ENCODE results near the gene YAP1.

YAP1 gene

GRCh38 chr11:102192349-102193066, 82.3 kb downstream of the YAP1 start:
- TF ChIP-seq TSHZ2 (CRISPR knock-in tag; IDR thresholded peaks at IDR 0.05) (no peak), BACH2 (CRISPR knock-in tag; IDR thresholded peaks at IDR 0.05; ENCODE audit: borderline replicate concordance) (no peak), RARB (CRISPR knock-in tag; IDR thresholded peaks at IDR 0.05) (no peak), ISL1 (CRISPR knock-in tag; IDR thresholded peaks at IDR 0.05) (no peak), ZNF70 (CRISPR knock-in tag; IDR thresholded peaks at IDR 0.05) (no peak), TOX (CRISPR knock-in tag; IDR thresholded peaks at IDR 0.05; ENCODE audit: borderline replicate concordance) (no peak), OSR1 (CRISPR knock-in tag; IDR thresholded peaks at IDR 0.05) (no peak), ZFP3 (CRISPR knock-in tag; IDR thresholded peaks at IDR 0.05) (no peak), GLIS3 (CRISPR knock-in tag; IDR thresholded peaks at IDR 0.05) (no peak), ZNF8 (CRISPR knock-in tag; IDR thresholded peaks at IDR 0.05) (no peak), ESRRG (CRISPR knock-in tag; IDR thresholded peaks at IDR 0.05) (no peak), PPARA (CRISPR knock-in tag; IDR thresholded peaks at IDR 0.05; ENCODE audit: borderline replicate concordance) (no peak), CSDC2 (CRISPR knock-in tag; IDR thresholded peaks at IDR 0.05) (no peak), ZC3H10 (CRISPR knock-in tag; IDR thresholded peaks at IDR 0.05) (no peak), ARNTL (CRISPR knock-in tag; IDR thresholded peaks at IDR 0.05; ENCODE audit: borderline replicate concordance, low read depth) (no peak)
- TF ChIP-seq, protein P1, sequence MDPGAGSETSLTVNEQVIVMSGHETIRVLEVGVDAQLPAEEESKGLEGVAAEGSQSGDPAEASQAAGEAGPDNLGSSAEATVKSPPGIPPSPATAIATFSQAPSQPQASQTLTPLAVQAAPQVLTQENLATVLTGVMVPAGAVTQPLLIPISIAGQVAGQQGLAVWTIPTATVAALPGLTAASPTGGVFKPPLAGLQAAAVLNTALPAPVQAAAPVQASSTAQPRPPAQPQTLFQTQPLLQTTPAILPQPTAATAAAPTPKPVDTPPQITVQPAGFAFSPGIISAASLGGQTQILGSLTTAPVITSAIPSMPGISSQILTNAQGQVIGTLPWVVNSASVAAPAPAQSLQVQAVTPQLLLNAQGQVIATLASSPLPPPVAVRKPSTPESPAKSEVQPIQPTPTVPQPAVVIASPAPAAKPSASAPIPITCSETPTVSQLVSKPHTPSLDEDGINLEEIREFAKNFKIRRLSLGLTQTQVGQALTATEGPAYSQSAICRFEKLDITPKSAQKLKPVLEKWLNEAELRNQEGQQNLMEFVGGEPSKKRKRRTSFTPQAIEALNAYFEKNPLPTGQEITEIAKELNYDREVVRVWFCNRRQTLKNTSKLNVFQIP (CRISPR knock-in tag; IDR thresholded peaks at IDR 0.05; ENCODE audit: borderline replicate concordance, low read depth), result no peak
- TF ChIP-seq, protein P2, sequence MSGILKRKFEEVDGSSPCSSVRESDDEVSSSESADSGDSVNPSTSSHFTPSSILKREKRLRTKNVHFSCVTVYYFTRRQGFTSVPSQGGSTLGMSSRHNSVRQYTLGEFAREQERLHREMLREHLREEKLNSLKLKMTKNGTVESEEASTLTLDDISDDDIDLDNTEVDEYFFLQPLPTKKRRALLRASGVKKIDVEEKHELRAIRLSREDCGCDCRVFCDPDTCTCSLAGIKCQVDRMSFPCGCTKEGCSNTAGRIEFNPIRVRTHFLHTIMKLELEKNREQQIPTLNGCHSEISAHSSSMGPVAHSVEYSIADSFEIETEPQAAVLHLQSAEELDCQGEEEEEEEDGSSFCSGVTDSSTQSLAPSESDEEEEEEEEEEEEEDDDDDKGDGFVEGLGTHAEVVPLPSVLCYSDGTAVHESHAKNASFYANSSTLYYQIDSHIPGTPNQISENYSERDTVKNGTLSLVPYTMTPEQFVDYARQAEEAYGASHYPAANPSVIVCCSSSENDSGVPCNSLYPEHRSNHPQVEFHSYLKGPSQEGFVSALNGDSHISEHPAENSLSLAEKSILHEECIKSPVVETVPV (CRISPR knock-in tag; IDR thresholded peaks at IDR 0.05), result no peak

GRCh38 chr11:102194257-102194656, 84.0 kb downstream of the YAP1 start:
- TF ChIP-seq PPARA (CRISPR knock-in tag; IDR thresholded peaks at IDR 0.05; ENCODE audit: borderline replicate concordance), result no peak
- TF ChIP-seq ESRRG (CRISPR knock-in tag; IDR thresholded peaks at IDR 0.05), result no peak
- no peak for TF ChIP-seq ZNF8 (CRISPR knock-in tag; IDR thresholded peaks at IDR 0.05)
- no peak for TF ChIP-seq GLIS3 (CRISPR knock-in tag; IDR thresholded peaks at IDR 0.05)
- TF ChIP-seq ARNTL (CRISPR knock-in tag; IDR thresholded peaks at IDR 0.05; ENCODE audit: borderline replicate concordance, low read depth), result no peak
- no peak for TF ChIP-seq ZFP3 (CRISPR knock-in tag; IDR thresholded peaks at IDR 0.05)
- no peak for ATAC-seq

More at GRCh38 chr11:102192349-102193066, 82.3 kb downstream of the YAP1 start:
- no peak for ATAC-seq

GRCh38 chr11:102194990-102195389, 84.7 kb downstream of the YAP1 start:
- ATAC-seq, result no peak
- TF ChIP-seq GLIS3 (CRISPR knock-in tag; IDR thresholded peaks at IDR 0.05), result no peak
- TF ChIP-seq ZNF565 (CRISPR knock-in tag; conservative IDR thresholded peaks at IDR 0.05; ENCODE audit: low read depth), result no peak
- TF ChIP-seq CSDC2 (CRISPR knock-in tag; IDR thresholded peaks at IDR 0.05), result no peak
- TF ChIP-seq BACH2 (CRISPR knock-in tag; IDR thresholded peaks at IDR 0.05; ENCODE audit: borderline replicate concordance), result no peak
- no peak for TF ChIP-seq TCF4 (CRISPR knock-in tag; IDR thresholded peaks at IDR 0.05; ENCODE audit: borderline replicate concordance)

GRCh38 chr11:102196351-102196750, 86.1 kb downstream of the YAP1 start:
- ATAC-seq, result peak; percentile 47; the same call in 2 of the 3 replicates
- no peak for TF ChIP-seq ZC3H10 (CRISPR knock-in tag; IDR thresholded peaks at IDR 0.05)
- TF ChIP-seq OSR1 (CRISPR knock-in tag; IDR thresholded peaks at IDR 0.05), result no peak
- TF ChIP-seq, protein P1 (CRISPR knock-in tag; IDR thresholded peaks at IDR 0.05; ENCODE audit: borderline replicate concordance, low read depth), result no peak

Data from SK-N-SH treated with all-trans-retinoic acid at 6 μM for 48 hours (cell line).